Measurements from ENCODE around the gene NLRP10. TPM values are rescaled to one million over a fixed set of nuclear protein-coding genes. Genes with fewer than 3 reads are reported as not detected.
A peak's percentile ranks its signal among the peaks of the same experiment; 100 is the strongest.

NLRP10 gene
- total and polyA plus RNA-seq, 8 donors, result not detected

DNA sequence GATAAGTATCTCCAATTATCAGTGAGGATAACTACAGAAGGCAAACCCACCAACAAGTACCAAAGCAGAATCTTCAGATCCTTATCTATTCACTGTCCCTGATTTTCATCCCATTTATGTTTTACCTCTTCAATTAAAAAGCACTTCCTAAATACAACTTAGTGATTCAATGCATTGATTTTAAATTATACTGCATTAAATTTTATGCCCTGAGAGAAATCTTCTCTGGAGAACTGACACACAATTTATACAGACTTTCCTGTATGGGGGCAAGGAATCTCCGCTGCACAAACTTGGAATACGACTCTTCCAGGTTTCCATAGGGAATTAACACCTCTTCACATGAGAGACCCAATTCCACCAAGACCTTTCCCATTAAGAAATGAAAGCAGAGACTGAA is 23.6 kb downstream of the NLRP10 start, which contains the start of gene OR10A3:
TSS of gene OR10A3 (minus strand) at position 101 of the 400 bp plus-strand sequence. CDS start 2,188 bp downstream, outside the sequence.
- TF ChIP-seq POLR2AphosphoS5 (IDR thresholded peaks at IDR 0.05) (no peak), EP300 (IDR thresholded peaks at IDR 0.05) (no peak), POLR2A (IDR thresholded peaks at IDR 0.05) (no peak)
- TF ChIP-seq, protein P1, sequence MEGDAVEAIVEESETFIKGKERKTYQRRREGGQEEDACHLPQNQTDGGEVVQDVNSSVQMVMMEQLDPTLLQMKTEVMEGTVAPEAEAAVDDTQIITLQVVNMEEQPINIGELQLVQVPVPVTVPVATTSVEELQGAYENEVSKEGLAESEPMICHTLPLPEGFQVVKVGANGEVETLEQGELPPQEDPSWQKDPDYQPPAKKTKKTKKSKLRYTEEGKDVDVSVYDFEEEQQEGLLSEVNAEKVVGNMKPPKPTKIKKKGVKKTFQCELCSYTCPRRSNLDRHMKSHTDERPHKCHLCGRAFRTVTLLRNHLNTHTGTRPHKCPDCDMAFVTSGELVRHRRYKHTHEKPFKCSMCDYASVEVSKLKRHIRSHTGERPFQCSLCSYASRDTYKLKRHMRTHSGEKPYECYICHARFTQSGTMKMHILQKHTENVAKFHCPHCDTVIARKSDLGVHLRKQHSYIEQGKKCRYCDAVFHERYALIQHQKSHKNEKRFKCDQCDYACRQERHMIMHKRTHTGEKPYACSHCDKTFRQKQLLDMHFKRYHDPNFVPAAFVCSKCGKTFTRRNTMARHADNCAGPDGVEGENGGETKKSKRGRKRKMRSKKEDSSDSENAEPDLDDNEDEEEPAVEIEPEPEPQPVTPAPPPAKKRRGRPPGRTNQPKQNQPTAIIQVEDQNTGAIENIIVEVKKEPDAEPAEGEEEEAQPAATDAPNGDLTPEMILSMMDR (IDR thresholded peaks at IDR 0.05), result no peak
- intact Hi-C loops (cut with DNase I; ENCODE audit: low total_unique reads), result no loop called here
- peaks cover 18 to 34% (median 26%) of the 10 kb centered on the region in 4 donors for H3K9me3 ChIP-seq
- no peak within 1 kb of the TSS for H3K27ac ChIP-seq
- WGBS, 5 donors, result 93 to 97% (median 94%) methylated on average over 2 of the region's 2 CpGs
- DNase-seq, result no peak
- no peaks in the 10 kb centered on the region for H3K36me3 ChIP-seq
- no peak within 1 kb of the TSS for H3K4me3 ChIP-seq
- H3K4me1 ChIP-seq, result no peaks in the 10 kb centered on the region
- H3K27me3 ChIP-seq, result peaks cover 0 to 6% (median 0%) of the 10 kb centered on the region in 3 donors

DNA sequence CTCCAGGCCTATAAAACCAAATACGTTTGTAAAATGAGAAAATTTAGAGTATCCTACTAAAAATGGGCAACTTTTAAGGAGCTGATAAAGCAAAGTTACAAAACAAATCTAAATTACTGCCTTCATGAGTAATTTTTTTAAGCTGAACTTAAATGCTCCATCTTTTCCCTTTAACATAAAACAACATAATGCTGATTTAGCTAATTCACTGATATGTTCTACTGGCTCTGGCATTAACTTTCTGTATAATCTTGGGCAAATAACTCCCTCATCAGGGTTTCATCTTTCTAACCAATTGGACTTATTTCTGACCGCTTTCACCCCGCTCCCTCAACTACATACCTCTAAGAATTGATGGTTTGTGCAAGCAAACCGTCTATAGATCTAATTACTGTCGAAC is 24.1 kb downstream of the NLRP10 start:
- Histone ChIP-seq H3K27ac (no peak overlapping the region), H3K4me1 (peaks cover 0 to 2% (median 0%) of the 10 kb centered on the region in 4 donors), H3K36me3 (no peaks in the 10 kb centered on the region), H3K4me3 (no peak overlapping the region), H3K27me3 (peaks cover 0 to 6% (median 0%) of the 10 kb centered on the region in 3 donors), H3K9me3 (peaks cover 18 to 34% (median 26%) of the 10 kb centered on the region in 4 donors)
- WGBS, 5 donors, result 62 to 85% (median 66%) methylated on average over 5 of the region's 5 CpGs
- TF ChIP-seq POLR2A (IDR thresholded peaks at IDR 0.05) (no peak), EP300 (IDR thresholded peaks at IDR 0.05) (no peak), POLR2AphosphoS5 (IDR thresholded peaks at IDR 0.05) (no peak)
- TF ChIP-seq, protein P1 (IDR thresholded peaks at IDR 0.05), result no peak
- intact Hi-C loops (cut with DNase I; ENCODE audit: low total_unique reads), result no loop called here
- DNase-seq, result no peak

DNA sequence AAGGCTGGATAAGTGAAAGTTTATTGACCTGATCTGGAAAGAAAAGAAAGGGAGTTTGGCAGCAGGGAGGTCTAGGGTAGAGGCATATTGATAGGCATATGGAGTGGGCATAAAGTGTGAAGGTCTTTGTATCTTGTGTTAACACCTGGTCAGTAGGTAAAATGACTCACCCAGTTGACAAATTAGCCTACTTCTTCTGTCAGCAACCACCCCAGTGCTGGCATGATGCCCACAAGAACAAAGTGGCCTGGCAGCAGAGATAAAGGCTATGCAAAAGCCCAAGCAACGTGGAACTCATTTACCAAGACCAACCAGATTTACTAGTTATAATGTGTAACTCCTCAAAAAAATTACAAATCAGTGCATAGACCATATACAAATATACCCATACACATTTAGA is 28.6 kb downstream of the NLRP10 start:
- no peak for TF ChIP-seq EP300 (IDR thresholded peaks at IDR 0.05)
- peak in 1 of 3 donors; percentile 65 for TF ChIP-seq POLR2AphosphoS5 (IDR thresholded peaks at IDR 0.05)
- TF ChIP-seq POLR2A (IDR thresholded peaks at IDR 0.05), result no peak
- Histone ChIP-seq H3K9me3 (no peaks in the 10 kb centered on the region), H3K27ac (peak overlapping the region; percentile 24 to 78 (median 47)), H3K4me1 (peaks cover 0 to 4% (median 0%) of the 10 kb centered on the region in 4 donors), H3K4me3 (no peak overlapping the region), H3K27me3 (no peaks in the 10 kb centered on the region), H3K36me3 (no peaks in the 10 kb centered on the region)
- intact Hi-C loops (cut with DNase I; ENCODE audit: low total_unique reads), result no loop called here
- peak; percentile 91 to 92 for DNase-seq
- WGBS, 5 donors, result 9 to 36% (median 29%) methylated on average over 1 of the region's 1 CpG

DNA sequence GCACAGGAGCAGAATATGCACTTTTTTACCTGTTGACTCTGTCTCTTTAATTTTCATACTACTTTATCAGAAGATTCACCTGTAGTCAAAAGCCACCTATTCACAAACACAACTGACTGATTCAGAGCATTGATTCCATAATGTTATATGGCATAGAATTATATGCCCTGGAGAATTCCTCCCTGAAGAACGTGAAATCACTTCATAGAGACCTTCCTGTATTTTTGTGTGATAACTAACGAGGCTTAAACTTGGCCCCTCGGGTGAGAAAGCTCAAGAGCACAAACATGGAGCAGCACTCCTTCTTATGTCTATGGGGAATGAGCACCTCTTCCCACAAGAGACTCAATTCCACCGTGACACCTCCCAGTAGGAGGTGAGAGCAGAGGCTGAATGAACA is 34.1 kb downstream of the NLRP10 start, which contains the start of gene OR10A6:
TSS of gene OR10A6 (minus strand) at position 101 of the 400 bp plus-strand sequence. CDS start 2,606 bp downstream, outside the sequence.
- Histone ChIP-seq H3K4me1 (peaks cover 0 to 2% (median 0%) of the 10 kb centered on the region in 4 donors), H3K27me3 (no peaks in the 10 kb centered on the region), H3K27ac (no peak within 1 kb of the TSS), H3K9me3 (peaks cover 0 to 2% (median 0%) of the 10 kb centered on the region in 4 donors), H3K36me3 (no peaks in the 10 kb centered on the region), H3K4me3 (no peak within 1 kb of the TSS)
- no peak for TF ChIP-seq EP300 (IDR thresholded peaks at IDR 0.05)
- 78 to 86% (median 84%) methylated on average over 4 of the region's 4 CpGs for WGBS, 5 donors
- intact Hi-C loops (cut with DNase I; ENCODE audit: low total_unique reads), result no loop called here
- no peak for DNase-seq

DNA sequence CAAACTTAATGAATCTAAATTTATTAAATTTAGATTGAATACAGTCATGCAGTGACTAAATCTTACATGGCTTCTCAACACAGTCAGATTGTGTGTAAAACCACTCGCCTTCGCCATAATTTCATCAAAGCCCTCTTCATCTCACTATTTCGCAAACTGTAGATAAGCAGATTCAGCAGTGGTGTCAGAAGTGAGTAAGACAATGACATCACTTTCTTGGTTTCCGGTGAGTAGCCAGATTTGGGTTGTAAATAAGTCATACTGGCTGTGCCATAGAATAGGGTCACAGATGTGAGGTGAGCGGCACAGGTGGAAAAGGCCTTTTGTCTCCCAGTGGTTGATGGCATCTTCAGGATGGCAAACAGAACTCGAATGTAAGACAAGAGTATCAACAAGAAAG is 37.6 kb downstream of the NLRP10 start:
- Histone ChIP-seq H3K27ac (no peak overlapping the region), H3K36me3 (no peaks in the 10 kb centered on the region), H3K4me3 (no peak overlapping the region), H3K27me3 (no peaks in the 10 kb centered on the region), H3K4me1 (no peaks in the 10 kb centered on the region), H3K9me3 (peaks cover 0 to 8% (median 0%) of the 10 kb centered on the region in 4 donors)
- intact Hi-C loops (cut with DNase I; ENCODE audit: low total_unique reads), result no loop called here
- no peak for DNase-seq
- 82 to 91% (median 89%) methylated on average over 6 of the region's 6 CpGs for WGBS, 5 donors
- TF ChIP-seq POLR2AphosphoS5 (IDR thresholded peaks at IDR 0.05) (no peak), POLR2A (IDR thresholded peaks at IDR 0.05) (no peak), EP300 (IDR thresholded peaks at IDR 0.05) (no peak)
- TF ChIP-seq, protein P1 (IDR thresholded peaks at IDR 0.05), result no peak
